NCI-H2196 (cell line): ENCODE data around the gene TMED8.
"Not testable (repeated sequence)": the region's sequence is repeated elsewhere in the genome, so short reads cannot be mapped to it uniquely, and the experiment has no call there.

Experiments used
- DNase-seq: peaks from one replicate; lab custom pipeline; 2025; ENCODE audit not compliant: unreplicated experiment; lab: John Stamatoyannopoulos, UW

The TMED8 gene

GRCh38 chr14:77324289-77324688 is 52.6 kb downstream of the TMED8 start:
- DNase-seq: no peak

GRCh38 chr14:77323571-77323970 is 53.3 kb downstream of the TMED8 start:
- DNase-seq: no peak

DNA sequence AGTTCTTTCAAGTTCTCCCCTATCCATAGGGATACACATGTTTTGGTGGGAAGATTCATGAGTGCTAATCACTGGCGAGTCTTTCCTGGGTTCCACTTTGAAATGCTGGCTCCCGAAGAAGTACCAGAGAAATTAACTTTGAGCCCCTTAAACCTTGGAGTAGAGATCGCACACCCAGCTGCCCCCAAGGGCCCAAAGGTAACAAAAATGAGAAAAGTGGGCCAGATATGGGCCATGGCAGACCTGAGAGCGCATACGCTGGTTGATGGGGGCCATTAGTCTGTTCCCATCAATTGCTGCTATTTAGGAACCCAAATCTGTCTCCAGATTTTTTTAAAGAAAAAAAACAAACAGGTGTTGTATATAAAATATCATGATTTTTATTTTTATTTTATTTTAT is 53.9 kb downstream of the TMED8 start:
- no peak for DNase-seq

- DNase-seq: no peak
These were observed 54.5 kb downstream of the TMED8 start for GRCh38 chr14:77322250-77322902.

GRCh38 chr14:77320238-77320935 is 56.5 kb downstream of the TMED8 start, which contains the start of gene POMT2:
POMT2 (minus strand) TSS chr14:77320883; CDS start chr14:77320681, 202 bp downstream.
- DNase-seq: peak; percentile 94

DNA sequence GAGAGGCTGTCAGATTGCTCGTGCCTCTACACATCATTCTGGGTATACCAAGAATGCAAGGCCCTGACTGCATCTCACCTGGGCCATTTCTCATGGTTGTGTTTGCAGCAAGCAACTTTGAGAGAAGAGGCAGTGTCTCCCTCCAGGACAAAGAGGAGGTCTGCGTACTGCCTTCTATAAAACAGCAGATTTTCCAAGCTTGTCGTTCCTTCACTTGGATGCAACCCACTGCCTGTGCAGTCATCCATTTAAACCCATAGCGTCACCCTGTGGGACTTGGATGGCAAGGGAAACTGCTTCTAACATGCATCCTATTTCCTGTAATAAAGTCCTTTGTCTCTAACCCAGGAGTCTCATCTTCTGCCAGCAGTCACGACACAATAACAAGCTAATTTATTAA is 57.5 kb downstream of the TMED8 start:
- no peak for DNase-seq

DNA sequence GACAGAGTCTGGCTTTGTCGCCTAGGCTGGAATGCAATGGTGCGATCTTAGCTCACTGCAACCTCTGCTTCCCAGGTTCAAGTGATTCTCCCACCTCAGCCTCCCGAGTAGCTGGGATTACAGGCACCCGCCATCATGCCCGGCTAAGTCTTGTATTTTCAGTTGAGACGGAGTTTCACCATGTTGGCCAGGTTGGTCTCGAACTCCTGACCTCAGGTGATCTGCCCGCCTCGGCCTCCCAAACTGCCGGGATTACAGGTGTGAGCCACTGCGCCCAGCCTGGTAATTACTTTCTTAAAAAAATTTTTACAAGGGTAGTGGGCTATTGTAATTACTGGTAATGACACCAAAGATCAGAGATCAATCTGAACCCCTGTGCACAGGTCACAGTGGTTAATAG is 58.1 kb downstream of the TMED8 start:
- not testable (repeated sequence) for DNase-seq

DNA sequence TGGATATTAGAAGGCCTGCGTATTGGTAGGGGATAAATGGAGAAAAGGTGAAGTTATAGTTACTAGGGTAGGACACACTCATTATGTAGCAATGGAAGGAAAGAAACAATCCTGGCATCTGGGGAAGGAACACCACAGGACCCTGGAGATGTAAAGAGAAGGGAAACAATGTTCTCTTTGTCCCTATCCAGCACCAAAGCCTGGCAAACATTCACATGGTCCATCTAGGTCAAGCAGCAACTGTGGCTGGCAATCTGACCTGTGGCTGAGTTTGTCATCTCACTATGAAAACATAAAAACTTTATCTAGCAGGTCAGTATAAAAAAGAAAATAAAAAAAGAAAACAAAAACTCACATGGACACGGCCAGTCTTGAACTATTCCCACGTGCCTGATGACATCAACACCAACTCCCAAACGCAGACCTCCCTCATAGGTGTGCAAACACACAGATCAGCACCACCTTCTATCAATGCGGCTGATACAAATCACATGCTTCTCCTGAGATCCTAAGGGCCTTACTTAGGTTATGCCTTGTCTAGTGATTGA is 58.8 kb downstream of the TMED8 start:
- DNase-seq: no peak

GRCh38 chr14:77316872-77317301 is 60.0 kb downstream of the TMED8 start:
- DNase-seq: peak; percentile 72

- no peak for DNase-seq
These were observed 60.7 kb downstream of the TMED8 start for GRCh38 chr14:77316195-77316505.

DNA sequence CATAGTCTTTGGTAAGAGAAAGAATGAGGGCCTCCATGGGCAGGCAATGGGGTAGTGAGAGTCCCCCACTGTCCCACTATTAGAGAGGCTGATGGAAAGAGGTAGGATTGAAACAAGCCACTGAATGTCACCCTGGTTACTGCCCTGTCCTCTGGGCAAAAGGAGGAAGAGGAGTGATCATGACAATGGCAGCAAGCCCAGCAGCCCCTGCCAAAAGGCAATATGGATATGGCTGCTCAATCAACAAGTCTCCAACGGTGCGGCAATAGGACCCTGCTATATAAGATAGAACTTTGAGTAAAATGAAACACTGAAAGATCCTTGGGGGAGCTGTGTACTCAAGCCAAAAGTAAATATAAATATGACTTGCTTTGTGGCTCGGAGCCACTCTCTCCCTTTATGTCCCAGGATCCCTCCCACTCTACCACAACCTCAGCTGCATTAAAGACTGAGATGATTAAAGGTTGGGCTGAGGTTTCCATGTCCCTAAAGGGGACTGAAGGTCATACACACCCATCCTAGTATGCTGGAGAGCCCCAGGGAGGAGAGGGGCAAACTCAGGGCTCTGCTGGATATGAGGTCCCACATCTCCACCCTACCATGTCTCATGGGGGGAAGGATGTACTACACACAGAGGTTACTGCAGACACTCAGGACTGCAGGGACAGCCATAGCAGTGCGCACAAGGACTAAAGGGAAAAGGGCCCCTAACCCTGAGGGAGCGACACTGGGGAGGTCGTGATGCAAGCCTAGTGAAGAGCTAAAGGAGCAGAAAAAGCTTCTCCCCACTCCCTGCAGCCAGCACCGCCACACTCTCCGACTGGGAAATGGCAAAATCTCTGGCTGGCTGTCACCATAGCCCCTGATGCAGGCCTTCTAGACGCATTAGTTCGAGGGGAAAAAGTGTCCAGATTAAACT is 62.1 kb downstream of the TMED8 start:
- no peak for DNase-seq

DNA sequence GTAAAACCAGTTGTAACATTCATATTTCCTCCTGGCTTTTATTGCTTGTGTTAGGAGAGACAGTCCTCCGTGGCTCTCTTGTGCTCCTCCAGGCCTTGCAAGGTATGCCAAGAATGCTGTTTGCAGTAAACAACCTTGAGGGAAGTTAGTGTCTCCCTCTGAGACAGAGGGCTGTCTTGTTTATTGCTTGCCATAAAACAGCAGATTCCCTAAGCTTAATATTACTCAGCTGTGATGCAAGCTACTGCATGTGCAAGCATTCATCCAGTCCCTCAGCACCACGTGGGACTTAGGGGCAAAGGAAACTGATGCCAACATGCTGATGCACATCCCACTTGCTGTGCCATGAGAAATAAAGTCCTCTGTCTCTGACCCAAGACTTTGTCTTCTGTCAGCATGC is 62.9 kb downstream of the TMED8 start:
- DNase-seq: no peak

- DNase-seq: no peak
These were observed 63.5 kb downstream of the TMED8 start for GRCh38 chr14:77313371-77313770.

DNA sequence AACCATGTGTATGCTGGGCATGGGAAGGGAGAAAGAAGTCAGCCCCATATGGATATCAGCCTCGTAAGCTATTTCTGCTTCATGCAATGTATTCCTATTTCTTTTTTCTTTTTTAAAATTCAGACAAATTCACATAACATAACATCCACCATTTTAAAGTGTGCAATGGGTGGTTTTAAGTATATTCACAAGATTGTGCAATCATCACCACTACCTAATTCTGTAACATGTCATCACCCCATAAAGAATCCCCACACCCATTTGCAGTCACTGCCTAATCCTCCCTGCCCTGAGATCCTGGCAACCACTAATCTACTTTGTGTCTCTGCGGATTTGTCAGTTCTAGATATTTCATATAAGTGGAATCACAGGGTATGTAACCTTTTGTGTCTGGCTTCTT is 65.7 kb downstream of the TMED8 start:
- DNase-seq: no peak

GRCh38 chr14:77310026-77310425 is 66.9 kb downstream of the TMED8 start:
- no peak for DNase-seq

- no peak for DNase-seq
These were observed 67.8 kb downstream of the TMED8 start for GRCh38 chr14:77309131-77309530.

GRCh38 chr14:77306851-77307496 is 69.9 kb downstream of the TMED8 start:
- no peak for DNase-seq

DNA sequence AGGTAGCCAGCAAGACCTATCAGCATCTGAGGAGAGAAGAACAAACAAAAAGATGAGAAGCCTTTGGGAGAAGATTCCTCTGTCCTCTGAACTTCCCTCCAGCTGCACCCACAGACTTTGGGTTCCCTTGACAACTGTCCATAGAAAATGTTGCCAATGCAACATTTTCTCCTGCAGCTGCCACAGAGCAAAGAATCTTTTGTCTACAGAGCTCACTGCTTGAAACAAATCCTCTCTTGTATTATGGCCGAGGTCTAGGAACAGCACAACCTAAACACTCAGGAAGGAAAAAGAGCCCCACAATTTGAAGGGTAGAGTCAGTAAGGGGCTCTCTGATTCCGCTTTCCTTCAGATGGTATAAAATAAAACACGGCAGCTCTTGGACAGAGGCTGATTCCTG is 70.5 kb downstream of the TMED8 start:
- DNase-seq: no peak

DNA sequence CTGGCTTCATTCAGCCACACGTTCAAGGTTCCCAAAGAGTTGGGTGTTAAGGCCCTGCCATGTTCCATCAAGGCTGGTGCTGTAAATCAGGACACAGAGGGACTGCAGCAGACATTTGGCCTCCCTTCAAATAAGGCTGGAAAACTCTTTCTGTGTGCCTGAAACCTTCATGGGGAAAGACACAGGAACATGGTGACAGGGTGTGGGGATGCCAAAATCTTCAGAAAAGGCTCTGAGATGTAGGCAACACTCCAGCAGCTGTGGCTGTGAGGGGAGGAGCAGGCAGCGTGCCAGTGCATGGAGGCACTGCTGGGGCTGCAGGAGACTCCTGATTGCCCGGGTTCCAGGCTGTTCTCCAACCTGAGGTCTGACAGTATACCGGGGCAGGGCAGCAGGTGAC is 71.2 kb downstream of the TMED8 start:
- no peak for DNase-seq

- peak; percentile 87 for DNase-seq
These were observed 73.3 kb downstream of the TMED8 start for GRCh38 chr14:77303417-77304156.
